DND-41 (cell line): ENCODE data around the gene HSD3B1.

ENCODE experiments used
- CTCF ChIP-seq: IDR thresholded peaks from 2 replicates; pipeline ENCODE4 v1.5.1; 2012; ENCODE audit warnings: borderline replicate concordance, low read length, moderate library complexity, mild to moderate bottlenecking; ENCODE audit not compliant: poor library complexity, severe bottlenecking; ENCODE audit errors: extremely low read depth
- EZH2 ChIP-seq: IDR thresholded peaks from 3 replicates; pipeline ENCODE4 v1.6.1; 2012; ENCODE audit warnings: borderline replicate concordance, low read depth, mild to moderate bottlenecking, moderate library complexity, low read length, inconsistent platforms; ENCODE audit not compliant: severe bottlenecking

- TF ChIP-seq CTCF (no peak), EZH2 (no peak)
Measured at GRCh38 chr1:119546641-119547040, 39.6 kb downstream of the HSD3B1 start.
